Measurements from ENCODE around the gene THAP3. TPM values are rescaled to one million over a fixed set of nuclear protein-coding genes. Genes with fewer than 3 reads are reported as not detected.

THAP3 gene
- total RNA-seq, 1 experiment from 2014 or later, result 14.6 TPM

DNA sequence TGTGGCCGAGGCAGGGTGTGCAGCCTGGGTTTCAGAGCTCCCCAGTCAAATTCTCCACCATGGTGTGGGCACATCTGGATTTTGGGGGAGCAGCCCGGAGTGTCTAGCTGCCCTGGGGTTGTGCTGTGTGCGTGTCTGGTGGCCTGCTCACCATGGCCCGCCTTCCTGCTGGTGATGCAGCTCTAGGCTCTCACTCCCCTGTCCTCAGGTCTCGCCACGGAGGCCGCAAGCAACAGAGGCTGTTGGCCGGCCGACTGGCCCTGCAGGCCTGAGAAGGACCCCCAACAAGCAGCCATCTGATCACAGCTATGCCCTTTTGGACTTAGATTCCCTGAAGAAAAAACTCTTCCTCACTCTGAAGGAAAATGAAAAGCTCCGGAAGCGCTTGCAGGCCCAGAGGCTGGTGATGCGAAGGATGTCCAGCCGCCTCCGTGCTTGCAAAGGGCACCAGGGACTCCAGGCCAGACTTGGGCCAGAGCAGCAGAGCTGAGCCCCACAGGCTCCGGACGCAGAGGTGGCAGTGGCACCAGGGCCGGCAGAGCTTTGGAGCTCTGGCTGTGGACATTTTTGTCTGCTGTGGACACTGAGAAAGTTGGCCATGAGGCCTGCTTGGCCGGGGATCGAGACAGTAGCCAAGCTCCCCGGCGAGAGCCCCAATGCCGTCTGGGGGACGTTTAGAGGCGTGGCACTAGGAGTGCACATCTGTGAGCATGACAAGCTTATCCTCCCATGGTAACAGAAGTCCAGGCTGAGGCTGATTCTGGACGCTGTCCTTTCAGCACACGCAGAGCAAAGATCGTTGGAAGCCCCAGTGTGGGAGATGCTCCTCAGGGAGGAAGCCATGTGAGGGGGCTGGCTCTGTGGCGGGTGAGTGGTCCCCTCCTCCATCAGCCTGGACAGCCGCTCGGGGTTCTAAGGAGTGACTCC lies 8.2 kb downstream of the THAP3 start:
- Histone ChIP-seq H3K79me2 (ENCODE audit: low read depth) (no peaks in the 10 kb centered on the region), H3K4me2 (no peak overlapping the region), H3K27ac (no peak overlapping the region), H3K27me3 (ENCODE audit: insufficient read depth, low read depth) (no peaks in the 10 kb centered on the region), H4K20me1 (ENCODE audit: insufficient read depth) (no peaks in the 10 kb centered on the region), H3F3A (ENCODE audit: insufficient read depth, low read depth) (no peaks in the 10 kb centered on the region), H2AFZ (no peak overlapping the region), H3K36me3 (ENCODE audit: low read depth) (no peaks in the 10 kb centered on the region), H3K9me3 (ENCODE audit: insufficient read depth, low read depth) (no peaks in the 10 kb centered on the region), H3K9me2 (ENCODE audit: insufficient read depth) (no peaks in the 10 kb centered on the region), H3K4me3 (no peak overlapping the region), H3K4me1 (replicated peaks; ENCODE audit: insufficient read depth) (no peaks in the 10 kb centered on the region)
- no peak for TF ChIP-seq EZH2 (IDR thresholded peaks at IDR 0.05; ENCODE audit: low read depth)
- TF ChIP-seq, protein P1, sequence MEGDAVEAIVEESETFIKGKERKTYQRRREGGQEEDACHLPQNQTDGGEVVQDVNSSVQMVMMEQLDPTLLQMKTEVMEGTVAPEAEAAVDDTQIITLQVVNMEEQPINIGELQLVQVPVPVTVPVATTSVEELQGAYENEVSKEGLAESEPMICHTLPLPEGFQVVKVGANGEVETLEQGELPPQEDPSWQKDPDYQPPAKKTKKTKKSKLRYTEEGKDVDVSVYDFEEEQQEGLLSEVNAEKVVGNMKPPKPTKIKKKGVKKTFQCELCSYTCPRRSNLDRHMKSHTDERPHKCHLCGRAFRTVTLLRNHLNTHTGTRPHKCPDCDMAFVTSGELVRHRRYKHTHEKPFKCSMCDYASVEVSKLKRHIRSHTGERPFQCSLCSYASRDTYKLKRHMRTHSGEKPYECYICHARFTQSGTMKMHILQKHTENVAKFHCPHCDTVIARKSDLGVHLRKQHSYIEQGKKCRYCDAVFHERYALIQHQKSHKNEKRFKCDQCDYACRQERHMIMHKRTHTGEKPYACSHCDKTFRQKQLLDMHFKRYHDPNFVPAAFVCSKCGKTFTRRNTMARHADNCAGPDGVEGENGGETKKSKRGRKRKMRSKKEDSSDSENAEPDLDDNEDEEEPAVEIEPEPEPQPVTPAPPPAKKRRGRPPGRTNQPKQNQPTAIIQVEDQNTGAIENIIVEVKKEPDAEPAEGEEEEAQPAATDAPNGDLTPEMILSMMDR (conservative IDR thresholded peaks at IDR 0.05), result no peak
- ChIA-PET CTCF (no interaction called here), POLR2A (ENCODE audit: unreplicated experiment) (no interaction called here)
- intact Hi-C loops (cut with micrococcal nuclease; ENCODE audit: unreplicated experiment), result no loop called here
- DNase-seq, result no peak
- BruUV-seq (replicated peaks), result no TSS peak

GRCh38 chr1:6634371-6635052 lies 9.8 kb downstream of the THAP3 start:
- Histone ChIP-seq H3K79me2 (ENCODE audit: low read depth) (no peaks in the 10 kb centered on the region), H3K9me3 (ENCODE audit: insufficient read depth, low read depth) (no peaks in the 10 kb centered on the region), H3K27me3 (ENCODE audit: insufficient read depth, low read depth) (no peaks in the 10 kb centered on the region), H3K4me2 (no peak overlapping the region), H3K27ac (no peak overlapping the region), H3K4me1 (replicated peaks; ENCODE audit: insufficient read depth) (no peaks in the 10 kb centered on the region), H3K9me2 (ENCODE audit: insufficient read depth) (no peaks in the 10 kb centered on the region), H3K4me3 (no peak overlapping the region), H4K20me1 (ENCODE audit: insufficient read depth) (no peaks in the 10 kb centered on the region), H3K36me3 (ENCODE audit: low read depth) (no peaks in the 10 kb centered on the region), H3F3A (ENCODE audit: insufficient read depth, low read depth) (no peaks in the 10 kb centered on the region), H2AFZ (no peak overlapping the region)
- TF ChIP-seq, protein P1 (conservative IDR thresholded peaks at IDR 0.05), result peak; percentile 45; the same call in 1 of the 2 replicates
- TF ChIP-seq EZH2 (IDR thresholded peaks at IDR 0.05; ENCODE audit: low read depth), result no peak
- ChIA-PET POLR2A (ENCODE audit: unreplicated experiment) (interaction anchor here (0.7 kb wide), 1 partner anchor 163 kb away, joined by 3 read pairs; no protein-coding TSS in a partner anchor), CTCF (no interaction called here)
- intact Hi-C loops (cut with micrococcal nuclease; ENCODE audit: unreplicated experiment), result no loop called here
- DNase-seq, result peak in 1 of 2 experiments; percentile 50
- no TSS peak for BruUV-seq (replicated peaks)

DNA sequence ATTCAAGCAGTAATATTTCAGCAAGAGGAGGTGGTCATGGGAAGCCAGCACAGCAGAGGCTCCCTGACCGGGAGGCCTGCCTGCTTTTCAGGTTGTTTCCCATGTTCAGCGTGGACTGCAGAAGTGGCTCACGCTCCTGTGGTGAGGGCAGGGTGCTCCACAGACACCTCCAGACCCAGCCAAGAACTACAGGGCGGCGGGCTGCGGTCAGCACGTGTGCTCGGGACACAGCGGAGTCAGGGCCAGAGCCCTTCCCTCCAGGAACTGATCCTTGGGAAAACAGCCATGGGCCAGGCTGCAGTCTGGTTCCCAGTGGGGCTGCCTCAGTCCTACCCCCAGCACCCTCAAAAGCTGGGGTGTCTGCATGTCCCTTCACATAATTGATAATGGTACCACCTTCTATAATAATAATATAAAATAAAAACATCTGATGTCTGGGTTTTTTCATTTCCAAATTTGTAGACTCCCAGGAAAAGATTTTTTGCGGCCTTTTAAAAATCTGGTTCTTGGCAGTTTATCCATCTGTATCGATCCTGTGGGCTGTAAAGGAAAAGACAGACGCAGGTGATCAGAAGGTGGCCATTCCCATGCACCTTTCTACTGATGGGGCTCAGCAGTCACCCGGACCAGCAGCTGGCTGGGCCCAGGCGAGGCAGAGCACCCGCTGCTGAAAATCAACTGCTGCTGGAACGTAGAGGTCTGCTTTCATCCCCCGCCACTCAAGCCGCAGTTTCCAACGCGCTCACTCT lies 10.7 kb downstream of the THAP3 start:
- H3K9me3 ChIP-seq (ENCODE audit: insufficient read depth, low read depth), result no peaks in the 10 kb centered on the region
- POLR2A ChIA-PET (ENCODE audit: unreplicated experiment), result no interaction called here
- H3K4me2 ChIP-seq, result no peak overlapping the region
- DNase-seq, result no peak
- CTCF ChIA-PET, result no interaction called here
- no peaks in the 10 kb centered on the region for H3F3A ChIP-seq (ENCODE audit: insufficient read depth, low read depth)
- intact Hi-C loops (cut with micrococcal nuclease; ENCODE audit: unreplicated experiment), result no loop called here
- no TSS peak for BruUV-seq (replicated peaks)
- no peak overlapping the region for H3K27ac ChIP-seq
- TF ChIP-seq EZH2 (IDR thresholded peaks at IDR 0.05; ENCODE audit: low read depth), result no peak
- TF ChIP-seq, protein P1 (conservative IDR thresholded peaks at IDR 0.05), result no peak
- no peak overlapping the region for H3K4me3 ChIP-seq
- no peak overlapping the region for H2AFZ ChIP-seq
- H3K9me2 ChIP-seq (ENCODE audit: insufficient read depth), result no peaks in the 10 kb centered on the region
- no peaks in the 10 kb centered on the region for H3K27me3 ChIP-seq (ENCODE audit: insufficient read depth, low read depth)
- H4K20me1 ChIP-seq (ENCODE audit: insufficient read depth), result no peaks in the 10 kb centered on the region
- H3K79me2 ChIP-seq (ENCODE audit: low read depth), result no peaks in the 10 kb centered on the region
- no peaks in the 10 kb centered on the region for H3K36me3 ChIP-seq (ENCODE audit: low read depth)
- no peaks in the 10 kb centered on the region for H3K4me1 ChIP-seq (replicated peaks; ENCODE audit: insufficient read depth)

Data from PC-9 (cell line).